HG03457 (cell line): Measurements from ENCODE around the gene CDC37L1.
"Not testable (repeated sequence)": the region's sequence is repeated elsewhere in the genome, so short reads cannot be mapped to it uniquely, and the experiment has no call there.

Experiments
- ATAC-seq: cut with Tn5 transposase; IDR thresholded peaks from one replicate; pipeline ENCODE4 v1.9.1; 2021; ENCODE audit warnings: moderate number of reproducible peaks; ENCODE audit not compliant: unreplicated experiment

The CDC37L1 gene

GRCh38 chr9:4679268-4680172, at the start of gene CDC37L1:
Gene CDC37L1, plus strand, starts transcription at chr9:4679569. Its CDS starts 199 bp downstream, at chr9:4679768.
- peak; percentile 90 for ATAC-seq

GRCh38 chr9:4630836-4631235, 48.5 kb upstream of the CDC37L1 start:
- no peak for ATAC-seq

- no peak for ATAC-seq
These were observed 40.4 kb upstream of the CDC37L1 start for GRCh38 chr9:4638968-4639367.

GRCh38 chr9:4639420-4639819, 39.9 kb upstream of the CDC37L1 start:
- ATAC-seq, result no peak

- ATAC-seq, result no peak
These were observed 39.3 kb upstream of the CDC37L1 start for GRCh38 chr9:4640027-4640426.

- ATAC-seq, result no peak
These were observed 37.0 kb upstream of the CDC37L1 start for GRCh38 chr9:4642351-4642750.

- no peak for ATAC-seq
These were observed 25.3 kb upstream of the CDC37L1 start for GRCh38 chr9:4654084-4654483.

- ATAC-seq, result no peak
These were observed 24.8 kb upstream of the CDC37L1 start for GRCh38 chr9:4654538-4654937.

- not testable (repeated sequence) for ATAC-seq
These were observed 23.2 kb upstream of the CDC37L1 start for GRCh38 chr9:4656196-4656595.

- ATAC-seq, result no peak
These were observed 22.7 kb upstream of the CDC37L1 start for GRCh38 chr9:4656621-4657020.

GRCh38 chr9:4657426-4658159, 21.8 kb upstream of the CDC37L1 start:
- no peak for ATAC-seq

GRCh38 chr9:4660665-4661064, 18.7 kb upstream of the CDC37L1 start:
- ATAC-seq, result not testable (repeated sequence)

- no peak for ATAC-seq
These were observed 18.2 kb upstream of the CDC37L1 start for GRCh38 chr9:4661165-4661564.

GRCh38 chr9:4661611-4662010, 17.8 kb upstream of the CDC37L1 start:
- no peak for ATAC-seq

GRCh38 chr9:4662108-4662988, 17.0 kb upstream of the CDC37L1 start, which contains the start of gene PLPP6:
Gene PLPP6, plus strand, starts transcription at chr9:4662294. Its CDS starts 82 bp downstream, at chr9:4662376.
- peak; percentile 75 for ATAC-seq

GRCh38 chr9:4662989-4663792, 16.2 kb upstream of the CDC37L1 start:
- ATAC-seq, result no peak

GRCh38 chr9:4663956-4664355, 15.4 kb upstream of the CDC37L1 start:
- ATAC-seq, result no peak

GRCh38 chr9:4665357-4665756, 14.0 kb upstream of the CDC37L1 start:
- ATAC-seq, result no peak

GRCh38 chr9:4666042-4666699, 13.2 kb upstream of the CDC37L1 start, which contains the start of gene SPATA6L:
Gene SPATA6L, minus strand, starts transcription at chr9:4666480. Its CDS starts 230 bp downstream, at chr9:4666250.
- no peak for ATAC-seq
